ENCODE measurements around the gene HOGA1. TPM values are rescaled to one million over a fixed set of nuclear protein-coding genes. Genes with fewer than 3 reads are reported as not detected.

HOGA1 gene
- total RNA-seq, 1 donor from 2014 or later: 2.1 TPM

DNA sequence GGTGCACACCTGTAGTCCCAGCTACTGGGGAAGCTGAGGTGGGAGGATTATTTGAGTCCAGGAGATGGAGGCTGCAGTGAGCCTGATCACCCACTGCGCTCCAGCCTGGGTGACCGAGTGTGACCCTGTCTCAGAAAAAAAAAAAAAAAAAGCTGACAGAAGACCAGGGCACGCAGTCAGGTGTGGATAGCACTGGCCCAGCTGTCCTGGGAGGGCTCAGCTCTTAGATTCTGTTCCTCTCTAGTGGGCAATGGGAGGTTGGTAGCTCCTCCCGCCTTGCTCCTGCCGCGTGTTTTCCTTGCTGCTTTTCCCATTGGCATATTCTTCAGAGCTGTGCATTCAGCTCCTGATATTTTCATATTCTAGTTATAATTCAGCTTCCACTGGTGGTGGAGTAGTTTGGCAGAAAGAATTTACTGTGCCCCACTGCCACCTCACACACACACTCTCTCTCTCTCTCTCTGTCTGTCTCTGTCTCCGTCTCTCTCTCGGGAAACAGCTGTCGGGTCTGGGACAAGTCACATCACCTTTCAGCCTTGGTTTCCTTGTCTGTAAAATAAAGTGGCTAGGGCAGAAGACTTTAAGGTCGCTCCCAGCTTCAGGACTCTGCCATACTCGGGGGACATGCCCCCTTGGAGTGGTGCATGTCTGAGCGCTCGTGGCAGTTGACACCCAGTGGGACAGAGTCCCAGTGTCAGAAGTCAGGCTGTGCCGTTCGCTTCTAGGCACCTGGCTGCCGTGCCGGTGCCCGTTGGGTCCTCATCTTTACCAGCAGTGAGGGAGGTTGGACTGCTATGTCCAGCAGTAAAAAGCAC lies 37.5 kb upstream of the HOGA1 start:
- no peaks in the 10 kb centered on the region for H3K27me3 Mint-ChIP-seq
- TF ChIP-seq, protein P1, sequence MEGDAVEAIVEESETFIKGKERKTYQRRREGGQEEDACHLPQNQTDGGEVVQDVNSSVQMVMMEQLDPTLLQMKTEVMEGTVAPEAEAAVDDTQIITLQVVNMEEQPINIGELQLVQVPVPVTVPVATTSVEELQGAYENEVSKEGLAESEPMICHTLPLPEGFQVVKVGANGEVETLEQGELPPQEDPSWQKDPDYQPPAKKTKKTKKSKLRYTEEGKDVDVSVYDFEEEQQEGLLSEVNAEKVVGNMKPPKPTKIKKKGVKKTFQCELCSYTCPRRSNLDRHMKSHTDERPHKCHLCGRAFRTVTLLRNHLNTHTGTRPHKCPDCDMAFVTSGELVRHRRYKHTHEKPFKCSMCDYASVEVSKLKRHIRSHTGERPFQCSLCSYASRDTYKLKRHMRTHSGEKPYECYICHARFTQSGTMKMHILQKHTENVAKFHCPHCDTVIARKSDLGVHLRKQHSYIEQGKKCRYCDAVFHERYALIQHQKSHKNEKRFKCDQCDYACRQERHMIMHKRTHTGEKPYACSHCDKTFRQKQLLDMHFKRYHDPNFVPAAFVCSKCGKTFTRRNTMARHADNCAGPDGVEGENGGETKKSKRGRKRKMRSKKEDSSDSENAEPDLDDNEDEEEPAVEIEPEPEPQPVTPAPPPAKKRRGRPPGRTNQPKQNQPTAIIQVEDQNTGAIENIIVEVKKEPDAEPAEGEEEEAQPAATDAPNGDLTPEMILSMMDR (conservative IDR thresholded peaks at IDR 0.05): no peak
- no peaks in the 10 kb centered on the region for H3K9me3 Mint-ChIP-seq
- no peak overlapping the region for H3K27ac Mint-ChIP-seq
- DNase-seq (ENCODE audit: extremely low spot score, unreplicated experiment): no peak
- peaks cover 57% of the 10 kb centered on the region for H3K4me1 Mint-ChIP-seq (ENCODE audit: unreplicated experiment)
- no peaks in the 10 kb centered on the region for H3K36me3 Mint-ChIP-seq
- H3K4me3 Mint-ChIP-seq: no peak overlapping the region

DNA sequence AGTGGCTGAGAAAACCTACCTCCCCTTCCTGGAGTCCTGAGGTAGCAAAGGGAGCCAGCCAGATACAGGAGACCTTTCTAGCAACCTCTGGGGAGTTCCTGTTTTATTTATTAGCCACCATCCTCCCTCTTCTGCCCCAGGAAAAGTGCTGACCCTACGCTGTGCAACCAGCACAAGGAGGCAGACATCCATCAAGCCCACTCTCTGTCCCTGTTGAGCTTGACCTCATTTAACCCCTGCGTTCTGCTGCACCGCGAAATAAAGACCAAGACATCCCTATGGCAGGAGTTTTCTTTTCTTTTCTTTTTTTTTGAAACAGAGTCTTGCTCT lies 37.0 kb upstream of the HOGA1 start:
- Mint-ChIP-seq H3K27me3 (no peaks in the 10 kb centered on the region), H3K27ac (no peak overlapping the region), H3K9me3 (no peaks in the 10 kb centered on the region), H3K4me1 (ENCODE audit: unreplicated experiment) (peaks cover 53% of the 10 kb centered on the region), H3K36me3 (no peaks in the 10 kb centered on the region), H3K4me3 (no peak overlapping the region)
- TF ChIP-seq, protein P1 (conservative IDR thresholded peaks at IDR 0.05): no peak
- DNase-seq (ENCODE audit: extremely low spot score, unreplicated experiment): no peak

GRCh38 chr10:97547962-97548361 lies 36.2 kb upstream of the HOGA1 start:
- Mint-ChIP-seq H3K4me3 (peak overlapping the region; percentile 30), H3K27ac (peak overlapping the region; percentile 76), H3K36me3 (no peaks in the 10 kb centered on the region), H3K4me1 (ENCODE audit: unreplicated experiment) (peaks cover 46% of the 10 kb centered on the region), H3K9me3 (no peaks in the 10 kb centered on the region), H3K27me3 (no peaks in the 10 kb centered on the region)
- DNase-seq (ENCODE audit: extremely low spot score, unreplicated experiment): no peak
- TF ChIP-seq, protein P1 (conservative IDR thresholded peaks at IDR 0.05): no peak

GRCh38 chr10:97548828-97549455 lies 35.2 kb upstream of the HOGA1 start:
- peak overlapping the region; percentile 52 for H3K27ac Mint-ChIP-seq
- H3K4me1 Mint-ChIP-seq (ENCODE audit: unreplicated experiment): peaks cover 44% of the 10 kb centered on the region
- TF ChIP-seq, protein P1 (conservative IDR thresholded peaks at IDR 0.05): no peak
- no peaks in the 10 kb centered on the region for H3K9me3 Mint-ChIP-seq
- DNase-seq (ENCODE audit: extremely low spot score, unreplicated experiment): no peak
- no peak overlapping the region for H3K4me3 Mint-ChIP-seq
- H3K27me3 Mint-ChIP-seq: no peaks in the 10 kb centered on the region
- H3K36me3 Mint-ChIP-seq: no peaks in the 10 kb centered on the region

DNA sequence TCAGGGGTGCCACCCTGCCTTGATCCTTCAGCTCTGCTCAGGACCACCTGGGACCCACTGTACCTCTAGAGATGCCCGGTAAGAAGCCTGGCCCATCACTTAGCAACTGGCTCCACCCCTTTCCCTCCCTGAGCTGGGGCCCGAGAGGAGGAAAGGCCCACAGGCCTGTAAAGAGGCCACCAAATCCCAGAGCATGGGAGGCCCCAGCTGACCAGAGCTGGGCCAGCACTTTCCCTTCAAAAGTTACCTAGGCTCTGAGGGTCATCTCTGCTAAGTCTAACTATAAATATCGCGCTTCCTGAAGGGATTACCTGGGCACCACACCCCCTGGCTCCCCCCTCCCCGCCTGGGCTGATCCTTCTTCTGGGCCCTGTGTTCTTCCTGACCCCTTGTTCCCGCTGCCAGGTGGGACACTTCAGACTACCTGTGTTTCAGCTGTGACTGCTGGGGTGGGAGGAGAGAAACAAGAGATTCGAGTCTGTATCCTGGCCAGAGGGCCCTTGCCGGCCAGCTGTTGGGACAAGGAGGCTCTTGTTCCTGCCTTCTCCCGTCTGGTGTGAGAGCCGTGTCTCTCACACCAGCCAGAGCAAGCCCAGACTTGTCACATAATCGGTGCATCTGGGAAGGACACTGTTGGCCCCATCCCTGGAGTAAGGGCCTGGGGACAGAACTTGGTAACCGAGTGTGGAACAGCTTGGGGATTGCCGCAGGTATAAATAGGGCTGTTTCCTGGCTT lies 34.4 kb upstream of the HOGA1 start:
- Mint-ChIP-seq H3K36me3 (no peaks in the 10 kb centered on the region), H3K27ac (peak overlapping the region; percentile 82), H3K4me3 (peak overlapping the region; percentile 17), H3K4me1 (ENCODE audit: unreplicated experiment) (peaks cover 44% of the 10 kb centered on the region), H3K27me3 (no peaks in the 10 kb centered on the region), H3K9me3 (no peaks in the 10 kb centered on the region)
- DNase-seq (ENCODE audit: extremely low spot score, unreplicated experiment): no peak
- TF ChIP-seq, protein P1 (conservative IDR thresholded peaks at IDR 0.05): no peak

Data from type B pancreatic cell (in vitro differentiated cells).